Stimulated activated CD8-positive, alpha-beta memory T cell treated with anti-CD3 and anti-CD28 coated beads, Interleukin-2, amount 100 ng/mL, for 1 hour (primary cell): ENCODE measurements around the gene FCER2.
"Not testable (repeated sequence)": the region's sequence is repeated elsewhere in the genome, so short reads cannot be mapped to it uniquely, and the experiment has no call there.

Experiments
- DNase-seq, 2 donors: peaks; one replicate each; pipeline ENCODE4 v3.0.0-alpha.2; 2020; ENCODE audit warnings: low read depth in 2 of 2

The FCER2 gene

DNA sequence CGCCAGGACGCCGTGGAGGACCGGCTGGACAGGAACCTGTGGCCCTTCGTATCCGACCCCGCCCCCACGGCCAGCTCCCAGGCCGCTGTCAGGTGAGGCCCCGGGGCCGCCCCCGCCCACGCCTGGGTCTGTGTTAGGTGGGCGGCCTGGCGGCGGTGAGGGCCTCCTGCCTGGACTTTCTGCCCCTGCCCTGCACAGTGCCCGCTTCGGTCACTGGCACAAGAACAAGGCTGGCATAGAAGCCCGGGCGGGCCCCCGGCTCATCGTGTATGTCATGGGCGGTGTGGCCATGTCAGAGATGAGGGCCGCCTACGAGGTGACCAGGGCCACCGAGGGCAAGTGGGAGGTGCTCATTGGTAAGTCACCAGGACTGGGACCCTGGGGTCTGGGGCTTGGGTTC, 54.8 kb downstream of the FCER2 start:
- no peak for DNase-seq

DNA sequence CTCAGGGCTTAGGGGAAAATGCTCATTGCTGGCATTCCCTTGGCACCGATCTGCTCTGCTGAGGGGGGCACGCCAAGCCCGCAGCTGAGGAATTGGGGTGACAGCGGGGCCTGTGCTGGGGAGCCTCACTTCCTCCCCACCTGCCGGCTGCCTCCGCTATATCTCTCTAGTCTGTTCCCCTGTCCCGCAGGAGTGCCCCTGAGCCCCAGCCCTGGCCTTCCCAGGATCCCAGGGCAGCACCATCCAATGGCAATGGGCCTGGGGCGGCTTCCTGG, 55.6 kb downstream of the FCER2 start:
- DNase-seq: no peak

DNA sequence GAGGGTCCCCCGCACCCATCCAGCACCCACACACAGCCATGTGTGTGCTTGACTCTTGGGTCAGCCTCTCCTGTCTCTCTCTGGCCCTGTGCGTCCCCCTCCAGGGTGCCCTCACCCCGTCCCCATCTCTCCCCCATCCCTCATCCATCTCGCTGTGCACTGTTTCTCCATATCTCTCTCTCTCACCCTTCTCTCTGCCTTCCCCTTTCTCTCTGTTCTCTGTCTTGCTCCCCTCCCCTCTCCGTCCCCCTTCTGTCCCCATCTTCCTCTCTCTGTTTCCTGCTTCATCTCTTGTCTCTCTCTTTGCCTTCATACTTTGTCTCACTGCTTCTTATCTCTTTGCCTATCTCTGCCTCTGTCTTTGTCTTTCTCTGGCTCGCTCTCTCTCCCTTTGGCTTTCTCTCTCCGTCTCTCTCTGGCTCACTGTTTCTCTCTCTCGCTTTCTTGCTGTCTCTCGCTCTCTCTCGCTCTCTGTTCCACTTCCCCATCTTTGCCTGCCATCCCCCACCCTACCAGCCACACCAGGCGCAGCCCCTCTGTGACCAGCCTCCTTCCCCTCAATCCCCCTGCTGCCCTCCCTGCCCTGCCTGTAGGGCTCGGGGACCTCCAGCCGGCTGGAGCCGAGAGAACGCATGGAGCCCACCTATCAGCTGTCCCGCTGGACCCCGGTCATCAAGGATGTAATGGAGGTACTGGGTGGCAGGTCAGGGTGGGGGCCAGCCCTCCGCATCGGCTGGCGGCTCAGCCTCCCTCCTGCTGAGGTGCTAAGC, 56.1 kb downstream of the FCER2 start:
- no peak for DNase-seq

DNA sequence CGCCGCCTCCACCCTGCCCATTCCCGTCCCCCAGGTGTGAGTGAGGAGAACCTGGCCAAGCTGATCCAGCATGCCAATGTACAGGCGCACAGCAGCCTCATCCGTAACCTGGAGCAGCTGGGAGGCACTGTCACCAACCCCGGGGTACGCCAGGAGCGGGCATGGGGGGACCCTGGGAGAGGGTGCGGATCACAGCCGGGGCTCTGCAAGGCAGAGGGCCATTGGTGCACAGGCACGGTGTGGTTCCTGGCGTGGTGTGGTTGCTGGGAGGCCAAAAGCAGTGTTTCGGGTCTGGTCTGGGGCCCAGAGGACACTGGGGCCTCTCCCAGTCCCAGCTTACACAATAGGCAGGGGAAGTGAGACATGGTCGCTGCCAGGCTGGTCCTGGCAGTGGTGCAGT, 56.8 kb downstream of the FCER2 start:
- no peak for DNase-seq

DNA sequence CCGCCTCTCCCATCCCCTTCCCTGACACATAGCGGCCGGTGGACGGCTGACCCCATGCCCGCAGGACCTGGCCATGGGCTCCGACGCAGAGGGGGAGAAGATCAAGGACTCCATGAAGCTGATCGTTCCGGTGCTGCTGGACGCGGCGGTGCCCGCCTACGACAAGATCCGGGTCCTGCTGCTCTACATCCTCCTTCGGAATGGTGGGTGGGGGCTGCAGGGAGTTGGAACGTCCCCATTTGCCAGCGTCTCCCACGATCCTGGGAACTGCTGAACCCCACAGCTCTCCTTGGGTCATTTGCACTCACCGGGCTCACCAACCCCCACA, 57.4 kb downstream of the FCER2 start:
- no peak for DNase-seq

DNA sequence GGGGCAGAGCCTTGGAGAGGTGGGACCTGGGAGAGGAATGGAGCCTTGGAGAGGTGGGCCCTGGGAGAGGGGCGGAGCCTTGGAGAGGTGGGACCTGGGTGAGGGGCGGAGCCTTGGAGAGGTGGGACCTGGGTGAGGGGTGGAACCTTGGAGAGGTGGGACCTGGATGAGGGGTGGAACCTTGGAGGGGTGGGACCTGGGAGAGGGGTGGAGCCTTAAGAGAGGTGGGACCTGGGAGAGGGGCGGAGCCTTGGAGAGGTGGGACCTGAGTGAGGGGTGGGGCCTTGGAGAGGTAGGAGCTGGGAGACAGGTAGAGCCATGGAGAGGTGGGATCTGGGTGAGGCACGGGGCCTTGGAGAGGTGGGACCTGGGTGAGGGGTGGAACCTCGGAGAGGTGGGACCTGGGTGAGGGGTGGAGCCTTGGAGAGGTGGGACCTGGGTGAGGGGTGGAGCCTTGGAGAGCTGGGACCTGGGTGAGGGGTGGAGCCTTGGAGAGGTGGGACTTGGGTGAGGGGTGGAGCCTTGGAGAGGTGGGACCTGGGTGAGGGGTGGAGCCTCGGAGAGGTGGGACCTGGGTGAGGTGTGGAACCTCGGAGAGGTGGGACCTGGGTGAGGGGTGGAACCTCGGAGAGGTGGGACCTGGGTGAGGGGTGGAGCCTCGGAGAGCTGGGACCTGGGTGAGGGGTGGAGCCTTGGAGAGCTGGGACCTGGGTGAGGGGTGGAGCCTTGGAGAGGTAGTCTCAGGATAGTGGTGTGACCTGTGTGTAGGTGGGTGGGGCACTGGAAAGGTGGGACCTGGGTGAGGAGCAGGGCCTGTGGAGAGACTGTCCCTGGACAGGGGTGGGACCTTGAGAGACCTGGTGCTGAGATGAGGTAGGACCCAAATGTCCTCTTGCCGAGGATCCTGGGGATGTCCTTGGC, 58.0 kb downstream of the FCER2 start:
- not testable (repeated sequence) for DNase-seq

DNA sequence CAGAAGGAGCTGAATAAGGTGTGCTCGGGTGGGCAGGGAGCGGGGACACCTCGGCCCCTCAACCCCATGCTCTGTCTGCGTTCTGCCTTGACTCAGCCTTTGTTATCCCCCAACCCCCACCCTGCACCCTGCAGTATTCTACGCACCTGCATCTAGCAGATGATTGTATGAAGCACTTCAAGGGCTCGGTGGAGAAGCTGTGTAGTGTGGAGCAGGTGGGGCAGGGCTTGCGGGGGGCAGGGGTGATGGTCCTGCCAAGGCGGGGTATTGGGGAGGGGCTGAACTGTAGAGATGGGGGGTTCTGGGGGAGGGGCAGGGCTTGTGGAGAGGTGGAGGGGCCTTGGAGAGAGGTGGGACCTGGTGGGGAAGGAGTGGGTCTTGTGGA, 58.9 kb downstream of the FCER2 start:
- no peak for DNase-seq

DNA sequence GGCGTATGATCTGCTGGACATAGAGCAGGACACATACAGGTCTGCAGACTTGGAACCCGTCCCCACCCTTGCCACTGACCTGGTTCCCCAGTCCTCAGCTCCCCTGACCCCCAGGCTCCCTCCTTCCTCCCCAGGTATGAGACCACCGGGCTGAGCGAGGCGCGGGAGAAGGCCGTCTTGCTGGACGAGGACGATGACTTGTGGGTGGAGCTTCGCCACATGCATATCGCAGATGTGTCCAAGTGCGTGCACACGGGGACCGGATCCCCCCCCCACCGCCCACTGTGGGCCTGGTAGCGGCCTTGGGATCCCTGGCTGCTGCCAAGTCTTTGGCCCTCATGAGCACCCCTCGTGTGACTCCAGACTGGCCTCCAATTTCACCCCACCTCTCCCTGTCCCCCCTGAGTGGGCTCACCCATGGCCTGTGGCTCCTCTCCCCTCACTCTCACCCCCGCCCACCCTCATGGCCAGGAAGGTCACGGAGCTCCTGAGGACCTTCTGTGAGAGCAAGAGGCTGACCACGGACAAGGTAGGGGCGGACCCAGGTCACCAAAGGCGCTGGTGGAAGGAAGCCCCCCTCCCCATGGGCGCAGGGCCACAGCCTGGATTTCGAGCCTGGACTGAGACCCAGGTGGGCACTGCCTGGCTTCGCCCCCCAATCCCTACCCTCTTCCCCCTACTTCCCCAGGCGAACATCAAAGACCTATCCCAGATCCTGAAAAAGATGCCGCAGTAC, 59.5 kb downstream of the FCER2 start:
- DNase-seq: no peak

DNA sequence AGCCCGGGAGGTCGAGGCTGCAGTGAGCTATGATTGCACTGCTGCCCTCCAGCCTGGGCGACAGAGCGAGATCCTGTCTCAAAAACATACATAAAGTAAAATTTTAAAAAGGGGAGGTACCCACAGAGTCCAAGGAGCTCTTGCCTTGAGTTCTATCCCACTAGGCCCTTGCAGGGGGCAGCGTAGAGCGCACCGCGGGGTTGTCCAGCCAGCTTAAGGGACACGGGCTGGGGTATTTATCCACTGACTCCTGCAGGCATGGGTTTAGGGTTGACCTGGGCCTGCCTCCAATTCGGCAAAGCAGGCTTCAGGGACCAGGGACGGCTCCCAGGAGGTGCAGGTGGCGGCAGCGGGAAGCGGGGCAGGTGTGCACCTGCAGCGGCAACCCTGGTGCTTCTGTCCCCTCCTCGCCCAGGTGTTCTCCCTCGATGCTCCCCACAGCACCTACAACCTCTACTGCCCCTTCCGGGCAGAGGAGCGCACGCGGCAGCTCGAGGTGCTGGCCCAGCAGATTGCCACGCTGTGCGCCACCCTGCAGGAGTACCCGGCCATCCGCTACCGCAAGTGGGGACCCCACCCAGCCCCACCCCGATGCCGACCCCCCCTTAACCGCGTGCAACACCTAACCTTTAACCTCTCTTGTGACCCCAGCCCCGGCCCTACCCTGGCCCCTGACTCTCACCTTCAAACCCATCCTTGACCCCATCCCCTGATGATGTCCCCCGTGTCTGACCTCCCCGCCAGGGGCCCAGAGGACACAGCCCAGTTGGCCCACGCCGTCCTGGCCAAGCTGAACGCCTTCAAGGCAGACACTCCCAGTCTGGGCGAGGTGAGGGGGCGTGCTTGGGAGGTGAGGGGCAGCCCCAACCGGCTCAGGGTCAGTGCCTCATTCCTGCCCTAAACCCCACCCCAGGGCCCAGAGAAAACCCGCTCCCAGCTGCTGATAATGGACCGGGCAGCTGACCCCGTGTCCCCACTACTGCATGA, 60.3 kb downstream of the FCER2 start:
- DNase-seq: no peak

DNA sequence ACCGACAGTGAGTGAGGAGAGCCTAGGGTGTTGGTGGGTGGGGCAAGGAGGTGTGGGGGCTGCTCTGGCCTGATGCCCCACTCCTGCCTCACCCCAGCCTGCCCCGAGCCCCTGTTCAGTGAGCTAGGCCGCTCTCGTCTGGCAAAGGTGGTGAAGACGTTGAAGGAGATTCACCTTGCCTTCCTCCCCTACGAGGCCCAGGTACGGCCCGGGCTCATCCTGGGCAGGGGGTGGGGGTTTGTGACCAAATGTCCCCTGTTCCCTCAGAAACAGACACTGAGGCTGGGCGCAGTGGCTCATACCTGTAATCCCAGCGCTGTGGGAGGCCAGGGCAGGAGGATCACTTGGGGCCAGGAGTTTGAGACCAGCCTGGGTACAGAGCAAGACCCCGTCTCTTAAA, 61.1 kb downstream of the FCER2 start:
- no peak for DNase-seq

DNA sequence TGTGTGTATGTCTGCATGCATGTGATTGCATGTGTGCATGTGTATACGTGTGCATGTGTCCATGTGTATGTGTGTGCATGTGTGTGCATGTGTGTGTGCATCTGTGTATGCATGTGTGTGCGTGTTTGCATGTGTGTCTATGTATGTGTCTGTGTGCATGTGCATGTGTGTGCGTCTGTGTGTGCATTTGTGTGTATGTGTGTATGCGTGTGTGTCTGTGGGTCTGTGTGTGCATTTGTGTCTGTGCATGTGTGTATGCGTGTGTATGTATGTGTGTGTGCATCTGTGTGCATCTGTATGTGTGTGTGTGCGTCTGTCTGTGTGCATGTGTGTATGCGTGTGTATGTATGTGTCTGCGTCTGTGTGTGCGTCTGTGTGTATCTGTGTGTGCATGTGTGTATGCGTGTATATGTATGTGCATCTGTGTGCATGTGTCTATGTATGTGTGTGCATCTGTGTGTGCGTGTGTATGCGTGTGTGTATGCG, 62.0 kb downstream of the FCER2 start:
- DNase-seq: no peak

DNA sequence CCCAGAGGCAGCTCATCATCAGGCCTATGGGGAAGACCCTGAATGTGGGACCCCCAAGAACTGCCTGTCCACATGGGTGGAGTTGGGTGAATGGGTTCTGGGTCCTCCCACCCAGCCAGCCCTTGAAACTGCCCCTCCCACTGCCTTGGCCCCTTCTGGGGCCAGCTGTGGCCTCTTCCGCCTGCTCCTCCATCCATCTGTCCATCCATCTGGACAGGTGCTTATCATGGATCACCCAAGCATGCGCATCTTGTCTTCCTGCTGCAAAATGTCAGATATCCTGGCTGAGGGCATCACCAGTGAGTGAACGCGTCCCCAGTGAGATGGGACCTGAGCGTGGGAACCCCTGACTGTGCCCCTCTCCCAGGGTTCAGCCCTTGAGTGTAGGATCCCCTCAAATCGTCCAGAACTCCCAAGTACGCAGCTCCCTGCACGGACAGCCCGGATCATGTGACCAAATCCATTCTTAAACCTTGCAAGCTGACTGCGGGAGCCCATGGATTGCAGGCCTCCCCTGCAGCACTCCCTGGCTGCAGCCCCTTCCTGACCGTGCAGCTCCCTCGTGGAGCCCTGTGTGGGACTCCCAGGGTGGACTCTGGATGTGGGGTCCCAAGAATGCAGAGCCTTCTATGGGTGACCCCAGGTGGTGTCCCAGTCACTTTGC, 63.0 kb downstream of the FCER2 start:
- no peak for DNase-seq
